Measurements from ENCODE around the gene RHBDD3. TPM values are rescaled to one million over a fixed set of nuclear protein-coding genes. Genes with fewer than 3 reads are reported as not detected.

The RHBDD3 gene
- total RNA-seq, 4 donors from 2014 or later: 27.8 to 54.9 (median 48.9) TPM

DNA sequence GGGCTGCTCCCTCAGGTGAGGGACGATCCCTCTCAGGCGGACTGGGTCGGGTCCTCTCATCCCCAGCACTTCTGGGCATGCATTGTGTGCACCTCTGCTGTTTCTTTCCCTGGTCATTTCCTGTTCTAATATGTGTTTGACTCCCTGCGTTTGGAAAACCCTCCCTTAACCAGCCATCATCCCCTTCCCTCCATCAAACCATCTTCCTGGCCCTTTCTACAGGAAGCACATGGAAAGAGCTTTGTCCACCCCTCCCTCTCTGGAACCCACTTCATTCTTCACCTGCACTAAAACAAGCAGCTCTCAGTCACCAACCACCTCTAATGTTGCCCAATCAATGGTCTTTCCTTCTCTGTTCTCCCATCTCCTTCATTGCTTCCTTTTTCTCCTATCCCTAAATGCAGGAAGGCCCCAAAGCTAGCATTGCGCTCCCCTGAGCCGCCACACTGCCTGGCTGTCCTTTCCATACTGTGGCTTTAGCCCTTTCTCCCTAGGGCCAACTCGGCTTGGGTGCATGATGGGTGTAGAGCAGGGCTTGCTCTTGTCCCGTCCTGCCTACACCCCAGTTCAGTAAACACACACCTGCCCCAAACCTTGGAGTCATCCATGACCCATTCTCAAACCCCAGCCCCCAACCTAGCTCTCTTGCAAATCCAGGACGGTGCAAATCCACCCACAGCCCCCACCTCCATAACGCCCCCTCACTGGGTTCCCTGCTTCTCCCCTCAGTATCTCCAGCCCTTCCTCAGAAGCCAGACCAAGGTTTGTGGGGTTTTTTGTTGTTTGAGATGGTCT is 33.2 kb upstream of the RHBDD3 start:
- no peak for TF ChIP-seq POLR2A (IDR thresholded peaks at IDR 0.05)
- TF ChIP-seq, protein P1, sequence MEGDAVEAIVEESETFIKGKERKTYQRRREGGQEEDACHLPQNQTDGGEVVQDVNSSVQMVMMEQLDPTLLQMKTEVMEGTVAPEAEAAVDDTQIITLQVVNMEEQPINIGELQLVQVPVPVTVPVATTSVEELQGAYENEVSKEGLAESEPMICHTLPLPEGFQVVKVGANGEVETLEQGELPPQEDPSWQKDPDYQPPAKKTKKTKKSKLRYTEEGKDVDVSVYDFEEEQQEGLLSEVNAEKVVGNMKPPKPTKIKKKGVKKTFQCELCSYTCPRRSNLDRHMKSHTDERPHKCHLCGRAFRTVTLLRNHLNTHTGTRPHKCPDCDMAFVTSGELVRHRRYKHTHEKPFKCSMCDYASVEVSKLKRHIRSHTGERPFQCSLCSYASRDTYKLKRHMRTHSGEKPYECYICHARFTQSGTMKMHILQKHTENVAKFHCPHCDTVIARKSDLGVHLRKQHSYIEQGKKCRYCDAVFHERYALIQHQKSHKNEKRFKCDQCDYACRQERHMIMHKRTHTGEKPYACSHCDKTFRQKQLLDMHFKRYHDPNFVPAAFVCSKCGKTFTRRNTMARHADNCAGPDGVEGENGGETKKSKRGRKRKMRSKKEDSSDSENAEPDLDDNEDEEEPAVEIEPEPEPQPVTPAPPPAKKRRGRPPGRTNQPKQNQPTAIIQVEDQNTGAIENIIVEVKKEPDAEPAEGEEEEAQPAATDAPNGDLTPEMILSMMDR (IDR thresholded peaks at IDR 0.05): no peak
- intact Hi-C loops (cut with DNase I): no loop called here
- no peak overlapping the region for H3K27ac ChIP-seq
- WGBS, 2 donors: 81 to 83% methylated on average over 10 of the region's 10 CpGs
- peaks cover 0 to 8% of the 10 kb centered on the region in 2 donors for H3K4me1 ChIP-seq
- H3K36me3 ChIP-seq: peaks cover 45 to 48% of the 10 kb centered on the region in 2 donors
- no peaks in the 10 kb centered on the region for H3K9me3 ChIP-seq
- DNase-seq: no peak
- H3K27me3 ChIP-seq: no peaks in the 10 kb centered on the region
- no peak overlapping the region for H3K4me3 ChIP-seq (replicated peaks in 1 of 3)

DNA sequence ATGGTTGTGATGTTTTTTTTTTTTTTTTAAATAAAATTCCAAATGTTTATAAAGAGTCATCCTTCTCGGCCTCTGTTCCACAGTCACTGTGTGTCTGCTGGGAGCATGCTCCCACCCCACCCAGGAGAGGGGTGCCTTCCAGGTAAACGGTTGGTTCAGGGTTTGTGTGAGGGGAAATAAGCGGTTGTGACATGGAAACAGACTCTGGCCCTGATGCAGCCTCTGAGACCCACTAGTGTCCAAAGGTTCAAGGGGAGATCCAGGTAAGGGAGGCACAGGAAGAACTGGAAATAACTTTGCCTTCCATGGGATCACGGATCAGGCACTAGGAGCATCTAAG is 32.7 kb upstream of the RHBDD3 start:
- 77 to 79% methylated on average over 4 of the region's 4 CpGs for WGBS, 2 donors
- H3K36me3 ChIP-seq: peaks cover 50 to 54% of the 10 kb centered on the region in 2 donors

DNA sequence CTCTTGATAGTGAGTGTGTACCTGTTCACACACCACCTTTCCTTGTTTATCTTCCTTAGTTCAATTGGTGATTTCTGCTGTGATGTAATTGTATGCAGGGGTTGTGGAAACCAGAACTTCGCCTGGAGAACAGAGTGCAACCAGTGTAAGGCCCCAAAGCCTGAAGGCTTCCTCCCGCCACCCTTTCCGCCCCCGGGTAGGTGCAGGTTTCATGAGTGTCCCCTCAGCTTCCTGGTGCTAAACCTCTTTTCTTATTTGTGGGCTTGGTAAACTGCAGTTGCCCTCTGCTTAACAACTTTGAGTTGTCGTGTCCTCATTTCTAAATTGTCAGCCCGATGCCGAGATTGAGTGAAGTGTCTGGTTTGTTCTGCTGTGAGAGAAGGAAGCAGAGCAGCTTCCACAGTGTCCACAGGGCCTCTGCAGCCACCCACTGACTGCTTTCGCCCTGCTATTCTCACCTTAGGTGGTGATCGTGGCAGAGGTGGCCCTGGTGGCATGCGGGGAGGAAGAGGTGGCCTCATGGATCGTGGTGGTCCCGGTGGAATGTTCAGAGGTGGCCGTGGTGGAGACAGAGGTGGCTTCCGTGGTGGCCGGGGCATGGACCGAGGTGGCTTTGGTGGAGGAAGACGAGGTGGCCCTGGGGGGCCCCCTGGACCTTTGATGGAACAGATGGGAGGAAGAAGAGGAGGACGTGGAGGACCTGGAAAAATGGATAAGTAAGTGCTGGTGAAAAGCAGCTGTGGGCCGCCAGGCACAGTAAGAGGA is 31.5 kb upstream of the RHBDD3 start:
- H3K27me3 ChIP-seq: no peaks in the 10 kb centered on the region
- intact Hi-C loops (cut with DNase I): no loop called here
- TF ChIP-seq POLR2A (IDR thresholded peaks at IDR 0.05): no peak
- TF ChIP-seq, protein P1 (IDR thresholded peaks at IDR 0.05): no peak
- H3K36me3 ChIP-seq: peaks cover 57 to 65% of the 10 kb centered on the region in 2 donors
- DNase-seq: no peak
- no peaks in the 10 kb centered on the region for H3K9me3 ChIP-seq
- H3K4me1 ChIP-seq: peaks cover 0 to 5% of the 10 kb centered on the region in 2 donors
- no peak overlapping the region for H3K4me3 ChIP-seq (replicated peaks in 1 of 3)
- no peak overlapping the region for H3K27ac ChIP-seq
- 91 to 93% methylated on average over 18 to 19 of the region's 19 CpGs for WGBS, 2 donors

More for the DNA sequence above, 32.7 kb upstream of the RHBDD3 start:
- no peaks in the 10 kb centered on the region for H3K9me3 ChIP-seq
- DNase-seq: no peak
- no peak overlapping the region for H3K27ac ChIP-seq
- H3K4me3 ChIP-seq (replicated peaks in 1 of 3): no peak overlapping the region
- no peaks in the 10 kb centered on the region for H3K27me3 ChIP-seq
- peaks cover 0 to 5% of the 10 kb centered on the region in 2 donors for H3K4me1 ChIP-seq
- TF ChIP-seq, protein P1 (IDR thresholded peaks at IDR 0.05): no peak
- intact Hi-C loops (cut with DNase I): no loop called here

DNA sequence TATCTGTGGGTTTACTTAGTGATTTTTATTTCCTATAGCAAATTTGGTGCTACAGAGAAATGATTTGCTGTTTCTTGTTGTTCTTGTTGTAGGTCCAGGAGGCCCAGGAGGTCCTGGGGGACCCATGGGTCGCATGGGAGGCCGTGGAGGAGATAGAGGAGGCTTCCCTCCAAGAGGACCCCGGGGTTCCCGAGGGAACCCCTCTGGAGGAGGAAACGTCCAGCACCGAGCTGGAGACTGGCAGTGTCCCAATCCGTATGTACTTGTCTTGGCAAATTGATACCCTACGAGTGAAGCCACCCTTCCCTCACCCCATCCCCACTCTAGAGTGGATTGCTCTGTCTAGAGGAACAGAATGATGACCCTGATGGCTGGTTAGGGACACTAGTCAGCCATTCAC is 30.9 kb upstream of the RHBDD3 start:
- TF ChIP-seq, protein P1 (IDR thresholded peaks at IDR 0.05): no peak
- TF ChIP-seq POLR2A (IDR thresholded peaks at IDR 0.05): no peak
- Histone ChIP-seq H3K27me3 (no peaks in the 10 kb centered on the region), H3K36me3 (peaks cover 64 to 72% of the 10 kb centered on the region in 2 donors), H3K27ac (no peak overlapping the region), H3K4me3 (replicated peaks in 1 of 3) (no peak overlapping the region), H3K9me3 (no peaks in the 10 kb centered on the region), H3K4me1 (peaks cover 0 to 5% of the 10 kb centered on the region in 2 donors)
- DNase-seq: no peak
- whole genome bisulfite sequencing, 2 donors: 76 to 83% methylated on average over 8 of the region's 8 CpGs
- intact Hi-C loops (cut with DNase I): no loop called here

DNA sequence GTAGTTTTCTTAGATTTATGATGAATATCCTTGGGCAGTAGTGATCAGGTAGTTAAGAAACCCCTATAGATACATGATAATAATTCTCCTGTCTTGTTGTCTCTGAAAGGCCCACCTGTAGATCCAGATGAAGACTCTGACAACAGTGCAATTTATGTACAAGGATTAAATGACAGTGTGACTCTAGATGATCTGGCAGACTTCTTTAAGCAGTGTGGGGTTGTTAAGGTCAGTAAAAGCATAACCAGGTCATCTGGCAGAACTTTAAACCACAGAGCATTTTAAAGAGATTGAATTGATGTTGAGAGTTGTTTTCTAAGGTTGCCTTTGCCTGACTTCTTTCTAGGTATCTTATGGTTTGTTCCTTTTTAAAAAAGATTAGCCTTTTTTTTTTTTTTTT is 24.6 kb upstream of the RHBDD3 start:
- Histone ChIP-seq H3K27me3 (no peaks in the 10 kb centered on the region), H3K4me1 (no peaks in the 10 kb centered on the region), H3K36me3 (peaks cover 87 to 94% of the 10 kb centered on the region in 2 donors), H3K4me3 (replicated peaks in 1 of 3) (no peak overlapping the region), H3K27ac (no peak overlapping the region), H3K9me3 (no peaks in the 10 kb centered on the region)
- no peak for DNase-seq
- TF ChIP-seq, protein P1 (IDR thresholded peaks at IDR 0.05): no peak
- no peak for TF ChIP-seq POLR2A (IDR thresholded peaks at IDR 0.05)
- intact Hi-C loops (cut with DNase I): no loop called here
